ENCODE results near the gene FBRSL1.
"Not testable (repeated sequence)": the region's sequence is repeated elsewhere in the genome, so short reads cannot be mapped to it uniquely, and the experiment has no call there.

Gene FBRSL1

GRCh38 chr12:132489602-132490266, at the start of gene FBRSL1:
Gene FBRSL1, plus strand, starts transcription at chr12:132490151.
- in situ Hi-C loops (cut with HindIII; ENCODE audit: low pct_unique_long_range_greater_than_20kb, low sequenced_read_pairs) = no loop called here
- peak; percentile 90 to 97 for DNase-seq (ENCODE audit: low read depth in 1 of 2, low spot score in 1 of 2)
- no peak for TF ChIP-seq JUND (IDR thresholded peaks at IDR 0.05; ENCODE audit: low read depth)

GRCh38 chr12:132440420-132440819, 49.5 kb upstream of the FBRSL1 start:
- DNase-seq (ENCODE audit: low read depth in 1 of 2, low spot score in 1 of 2); in situ Hi-C loops (cut with HindIII; ENCODE audit: low pct_unique_long_range_greater_than_20kb, low sequenced_read_pairs): not testable (repeated sequence)

GRCh38 chr12:132441871-132442863, 47.8 kb upstream of the FBRSL1 start:
- DNase-seq (ENCODE audit: low read depth in 1 of 2, low spot score in 1 of 2) = no peak
- TF ChIP-seq JUND (IDR thresholded peaks at IDR 0.05; ENCODE audit: low read depth) = no peak
- in situ Hi-C loops (cut with HindIII; ENCODE audit: low pct_unique_long_range_greater_than_20kb, low sequenced_read_pairs) = no loop called here

- no peak for DNase-seq (ENCODE audit: low read depth in 1 of 2, low spot score in 1 of 2)
- in situ Hi-C loops (cut with HindIII; ENCODE audit: low pct_unique_long_range_greater_than_20kb, low sequenced_read_pairs) = no loop called here
- TF ChIP-seq JUND (IDR thresholded peaks at IDR 0.05; ENCODE audit: low read depth) = no peak
These were observed 46.9 kb upstream of the FBRSL1 start for GRCh38 chr12:132443091-132443490.

- no peak for DNase-seq (ENCODE audit: low read depth in 1 of 2, low spot score in 1 of 2)
- in situ Hi-C loops (cut with HindIII; ENCODE audit: low pct_unique_long_range_greater_than_20kb, low sequenced_read_pairs) = no loop called here
- TF ChIP-seq JUND (IDR thresholded peaks at IDR 0.05; ENCODE audit: low read depth) = no peak
These were observed 45.7 kb upstream of the FBRSL1 start for GRCh38 chr12:132444283-132444682.

GRCh38 chr12:132444957-132445883, 44.7 kb upstream of the FBRSL1 start:
- in situ Hi-C loops (cut with HindIII; ENCODE audit: low pct_unique_long_range_greater_than_20kb, low sequenced_read_pairs) = no loop called here
- DNase-seq (ENCODE audit: low read depth in 1 of 2, low spot score in 1 of 2) = no peak
- no peak for TF ChIP-seq JUND (IDR thresholded peaks at IDR 0.05; ENCODE audit: low read depth)

GRCh38 chr12:132445884-132446632, 43.9 kb upstream of the FBRSL1 start:
- no peak for DNase-seq (ENCODE audit: low read depth in 1 of 2, low spot score in 1 of 2)
- in situ Hi-C loops (cut with HindIII; ENCODE audit: low pct_unique_long_range_greater_than_20kb, low sequenced_read_pairs) = no loop called here
- TF ChIP-seq JUND (IDR thresholded peaks at IDR 0.05; ENCODE audit: low read depth) = no peak

GRCh38 chr12:132446633-132447326, 43.2 kb upstream of the FBRSL1 start:
- no peak for TF ChIP-seq JUND (IDR thresholded peaks at IDR 0.05; ENCODE audit: low read depth)
- in situ Hi-C loops (cut with HindIII; ENCODE audit: low pct_unique_long_range_greater_than_20kb, low sequenced_read_pairs) = no loop called here
- DNase-seq (ENCODE audit: low read depth in 1 of 2, low spot score in 1 of 2) = no peak

GRCh38 chr12:132447327-132447720, 42.6 kb upstream of the FBRSL1 start:
- no peak for TF ChIP-seq JUND (IDR thresholded peaks at IDR 0.05; ENCODE audit: low read depth)
- DNase-seq (ENCODE audit: low read depth in 1 of 2, low spot score in 1 of 2) = no peak
- in situ Hi-C loops (cut with HindIII; ENCODE audit: low pct_unique_long_range_greater_than_20kb, low sequenced_read_pairs) = no loop called here

GRCh38 chr12:132447731-132448462, 42.1 kb upstream of the FBRSL1 start:
- TF ChIP-seq JUND (IDR thresholded peaks at IDR 0.05; ENCODE audit: low read depth) = no peak
- in situ Hi-C loops (cut with HindIII; ENCODE audit: low pct_unique_long_range_greater_than_20kb, low sequenced_read_pairs) = no loop called here

GRCh38 chr12:132448463-132448820, 41.5 kb upstream of the FBRSL1 start:
- in situ Hi-C loops (cut with HindIII; ENCODE audit: low pct_unique_long_range_greater_than_20kb, low sequenced_read_pairs) = no loop called here
- no peak for TF ChIP-seq JUND (IDR thresholded peaks at IDR 0.05; ENCODE audit: low read depth)
- no peak for DNase-seq (ENCODE audit: low read depth in 1 of 2, low spot score in 1 of 2)

More at GRCh38 chr12:132447731-132448462, 42.1 kb upstream of the FBRSL1 start:
- DNase-seq (ENCODE audit: low read depth in 1 of 2, low spot score in 1 of 2) = no peak
